DND-41 (cell line): ENCODE data around the gene AMPH.

Experiments
- CTCF ChIP-seq: IDR thresholded peaks from 2 replicates; pipeline ENCODE4 v1.5.1; 2012; ENCODE audit warnings: borderline replicate concordance, low read length, moderate library complexity, mild to moderate bottlenecking; ENCODE audit not compliant: poor library complexity, severe bottlenecking; ENCODE audit errors: extremely low read depth
- EZH2 ChIP-seq: IDR thresholded peaks from 3 replicates; pipeline ENCODE4 v1.6.1; 2012; ENCODE audit warnings: borderline replicate concordance, low read depth, mild to moderate bottlenecking, moderate library complexity, low read length, inconsistent platforms; ENCODE audit not compliant: severe bottlenecking

GRCh38 chr7:38558761-38559345 is 72.3 kb downstream of the AMPH start:
- TF ChIP-seq CTCF (no peak), EZH2 (no peak)
